GM08714 (cell line): ENCODE measurements around the gene HDHD5.
"Not testable (repeated sequence)": the region's sequence is repeated elsewhere in the genome, so short reads cannot be mapped to it uniquely, and the experiment has no call there.

ENCODE experiments used
- H3K4me3 ChIP-seq: fragments of 200-500 bp; sonication (Bioruptor generic); 2 replicates; pipeline ENCODE4 v1.5.1; 2014; ENCODE audit warnings: mild to moderate bottlenecking, low read length, inconsistent platforms
- ZNF274 ChIP-seq: IDR thresholded peaks from 2 replicates; pipeline ENCODE4 v1.6.1; 2012; ENCODE audit warnings: mild to moderate bottlenecking, low read depth, low read length

HDHD5 gene

GRCh38 chr22:17167486-17167885 is 8.4 kb upstream of the HDHD5 start:
- TF ChIP-seq ZNF274: no peak
- no peak overlapping the region for H3K4me3 ChIP-seq

DNA sequence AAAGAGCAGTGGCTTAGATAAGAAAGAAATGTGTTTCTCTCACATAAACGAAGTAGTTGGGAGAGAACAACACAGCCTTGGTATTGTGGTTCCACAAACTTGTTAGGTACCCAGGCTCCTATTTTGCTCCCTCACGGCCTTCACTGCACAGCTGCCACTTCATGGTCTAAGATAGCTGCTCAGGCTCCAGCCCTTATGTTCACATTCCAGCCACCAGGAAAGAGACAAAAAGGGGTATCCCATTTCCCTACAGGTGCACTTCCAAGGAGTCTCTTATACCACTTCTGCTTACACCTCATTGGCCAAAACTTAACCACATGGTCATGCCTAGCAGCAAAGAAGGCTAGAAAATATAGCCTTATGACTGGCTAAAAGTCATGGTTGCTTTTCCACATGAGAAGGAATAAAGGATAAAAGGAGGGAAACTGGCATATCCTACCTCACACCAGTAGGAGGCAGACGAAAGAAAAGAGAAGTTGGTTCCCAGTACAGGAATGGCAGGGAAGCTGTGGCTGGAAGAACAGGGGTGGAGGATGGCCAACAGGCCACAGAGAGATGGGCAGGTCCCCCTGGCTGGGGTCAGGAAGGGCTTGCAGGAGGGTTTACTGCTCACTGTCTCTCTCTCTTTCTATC is 5.4 kb upstream of the HDHD5 start:
- TF ChIP-seq ZNF274: no peak
- no peak overlapping the region for H3K4me3 ChIP-seq

GRCh38 chr22:17162731-17163130 is 3.7 kb upstream of the HDHD5 start:
- TF ChIP-seq ZNF274: no peak
- H3K4me3 ChIP-seq: no peak overlapping the region

GRCh38 chr22:17161991-17162390 is 2.9 kb upstream of the HDHD5 start:
- no peak for TF ChIP-seq ZNF274

GRCh38 chr22:17159504-17159951 is 451 bp upstream of the HDHD5 start:
- peak overlapping the region; percentile 66 for H3K4me3 ChIP-seq
- no peak for TF ChIP-seq ZNF274

More at GRCh38 chr22:17161991-17162390, 2.9 kb upstream of the HDHD5 start:
- H3K4me3 ChIP-seq: no peak overlapping the region

DNA sequence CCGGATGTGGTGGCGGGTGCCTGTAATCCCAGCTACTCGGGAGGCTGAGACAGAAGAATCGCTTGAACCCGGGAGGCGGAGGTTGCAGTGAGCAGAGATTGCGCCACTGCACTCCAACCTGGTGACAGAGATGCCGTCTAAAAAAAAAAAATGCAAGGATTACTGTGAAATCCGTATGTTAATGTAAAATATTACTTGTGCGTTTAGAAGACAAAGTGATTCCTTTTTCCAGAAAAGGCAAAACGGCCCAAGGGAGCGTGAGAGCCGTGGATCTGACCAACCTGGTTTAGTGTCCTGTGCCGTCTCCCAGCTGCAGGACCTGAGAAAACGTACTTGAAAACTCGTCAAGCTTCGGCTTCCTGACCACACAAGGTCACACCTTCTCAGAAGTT is 905 bp downstream of the HDHD5 start:
- TF ChIP-seq ZNF274: no peak
- peak overlapping the region; percentile 66 for H3K4me3 ChIP-seq

GRCh38 chr22:17157714-17158113 is 1.4 kb downstream of the HDHD5 start:
- TF ChIP-seq ZNF274: no peak
- H3K4me3 ChIP-seq: peak overlapping the region; percentile 66; the same call in 1 of the 2 replicates

GRCh38 chr22:17155941-17156340 is 3.1 kb downstream of the HDHD5 start:
- TF ChIP-seq ZNF274: no peak
- no peak overlapping the region for H3K4me3 ChIP-seq

DNA sequence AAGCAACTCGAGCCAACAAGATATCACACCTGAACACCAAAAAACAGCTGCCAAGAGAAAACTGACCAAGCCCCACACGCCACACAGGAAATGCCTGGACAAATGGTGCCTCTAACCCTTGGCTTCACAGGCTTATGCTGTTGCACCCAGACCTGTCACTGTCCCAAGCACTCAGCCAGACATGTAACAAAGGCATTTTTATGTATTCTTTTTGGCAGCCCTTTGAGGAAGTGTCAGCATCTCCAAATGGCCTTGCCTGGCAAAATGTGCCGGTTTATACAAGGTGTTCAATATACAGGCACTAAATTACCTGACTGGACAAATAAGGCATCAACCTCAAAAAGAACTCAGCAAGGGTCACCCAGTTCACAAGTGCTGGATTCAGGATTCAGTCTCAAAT is 6.1 kb downstream of the HDHD5 start:
- H3K4me3 ChIP-seq: no peak overlapping the region
- TF ChIP-seq ZNF274: no peak

DNA sequence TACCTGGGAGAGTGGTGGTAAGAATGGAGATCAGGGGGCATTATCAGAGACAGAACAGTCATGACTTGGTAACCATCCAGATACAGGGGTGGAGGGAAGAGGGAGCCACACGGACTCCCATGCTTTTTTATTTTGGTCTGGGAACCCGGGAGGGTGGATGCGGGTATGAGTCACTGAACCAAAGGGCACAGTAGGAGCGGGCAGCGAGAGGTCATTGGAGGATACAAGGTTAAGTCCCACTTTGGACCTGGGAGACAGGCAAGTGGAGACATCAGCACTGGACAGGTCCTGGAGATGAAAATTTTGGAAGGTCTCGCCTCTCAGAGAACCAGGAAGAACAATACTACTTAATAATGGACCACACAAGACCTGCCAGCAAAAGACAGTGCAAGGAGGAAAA is 6.7 kb downstream of the HDHD5 start:
- H3K4me3 ChIP-seq: no peak overlapping the region
- TF ChIP-seq ZNF274: no peak

DNA sequence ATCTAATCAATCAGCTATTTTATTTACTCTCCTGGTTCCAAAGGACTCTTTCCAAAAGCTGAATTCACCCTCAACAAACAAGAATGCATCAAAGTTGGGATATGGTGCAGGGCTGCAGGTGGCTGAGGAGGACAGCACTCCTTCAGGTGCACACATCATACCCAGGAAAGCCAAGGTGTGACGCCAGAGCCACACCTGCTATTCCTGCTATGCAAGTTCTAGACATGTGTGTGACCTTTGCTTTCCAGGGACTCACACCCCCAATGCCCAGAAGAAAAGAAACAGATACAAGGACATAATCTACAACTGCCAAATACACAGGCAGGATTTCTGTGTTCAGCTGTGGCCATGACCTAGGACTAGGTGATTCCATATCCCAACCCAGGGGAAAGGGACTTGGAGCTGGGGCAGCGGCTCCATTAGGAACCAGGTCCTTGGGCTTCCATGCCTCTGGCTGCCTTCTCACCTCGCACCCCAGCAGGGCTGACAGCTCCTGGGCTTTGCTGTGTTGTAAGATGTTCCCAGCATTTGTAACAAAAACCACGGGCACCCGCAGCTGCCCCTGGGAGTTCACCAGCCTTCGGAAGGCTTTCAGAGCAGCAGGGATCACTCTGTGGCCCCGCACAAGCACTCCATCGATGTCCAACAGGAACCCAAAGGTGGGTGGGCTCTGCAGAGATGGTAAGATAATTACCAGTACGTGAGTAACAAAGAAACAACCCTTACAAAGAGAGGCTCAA is 9.8 kb downstream of the HDHD5 start:
- no peak for TF ChIP-seq ZNF274
- no peak overlapping the region for H3K4me3 ChIP-seq

- H3K4me3 ChIP-seq: not testable (repeated sequence)
These were observed 11.6 kb downstream of the HDHD5 start for GRCh38 chr22:17147458-17147857.

- no peak overlapping the region for H3K4me3 ChIP-seq
- no peak for TF ChIP-seq ZNF274
These were observed 13.9 kb downstream of the HDHD5 start for GRCh38 chr22:17145021-17145680.

DNA sequence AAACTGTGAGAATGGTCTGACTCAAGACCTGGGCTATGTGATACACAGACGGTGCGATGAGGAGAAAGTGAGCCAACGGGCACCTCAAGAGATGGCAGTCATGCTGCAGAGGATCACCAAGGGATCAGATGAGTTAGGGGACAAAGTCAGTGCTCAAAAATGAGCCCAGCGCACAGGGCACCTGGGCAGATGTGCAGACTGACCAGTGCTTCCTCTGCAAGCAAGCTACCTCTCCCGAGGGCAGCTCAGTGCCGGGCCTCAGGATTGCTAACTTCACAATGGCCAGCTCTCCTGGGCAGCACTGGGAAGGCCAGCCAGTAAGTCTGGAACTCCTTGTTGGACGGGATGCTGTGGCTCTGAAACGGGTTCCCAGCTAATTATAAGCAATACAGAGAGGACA is 15.3 kb downstream of the HDHD5 start:
- no peak for TF ChIP-seq ZNF274
- no peak overlapping the region for H3K4me3 ChIP-seq

DNA sequence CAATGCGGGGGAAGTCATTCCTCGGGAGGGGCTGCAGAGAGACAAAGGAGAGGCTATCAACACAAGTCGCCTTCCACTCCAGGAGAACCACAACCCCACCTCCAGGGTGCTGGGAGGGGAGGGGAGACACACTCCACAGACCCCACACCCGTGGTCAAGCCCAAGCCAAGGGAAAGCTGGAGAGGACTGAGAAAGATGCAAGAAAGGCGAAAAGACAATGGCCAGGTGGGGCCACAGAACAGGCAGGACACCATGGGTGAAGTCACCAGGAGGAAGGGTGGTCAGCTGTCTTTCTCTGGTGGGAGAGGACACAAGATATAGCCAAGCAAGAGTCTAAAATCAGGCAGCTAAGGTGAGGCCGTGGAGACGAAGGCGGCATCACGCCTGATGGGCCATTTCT is 16.0 kb downstream of the HDHD5 start:
- no peak overlapping the region for H3K4me3 ChIP-seq
- no peak for TF ChIP-seq ZNF274
